NCI-H1092 treated with DMSO at 0.1 percent for 48 hours (cell line): ENCODE measurements around the gene P2RY14.
"Not testable (repeated sequence)": the region's sequence is repeated elsewhere in the genome, so short reads cannot be mapped to it uniquely, and the experiment has no call there.

Experiments
- DNase-seq: peaks from one replicate; lab custom pipeline; 2025; lab: John Stamatoyannopoulos, UW

The P2RY14 gene

GRCh38 chr3:151259664-151260063 lies 18.7 kb downstream of the P2RY14 start:
- DNase-seq: no peak

- no peak for DNase-seq
These were observed 21.6 kb downstream of the P2RY14 start for GRCh38 chr3:151256749-151257148.

GRCh38 chr3:151248772-151249337 lies 29.5 kb downstream of the P2RY14 start:
- peak; percentile 35 for DNase-seq

- DNase-seq: not testable (repeated sequence)
These were observed 36.3 kb downstream of the P2RY14 start for GRCh38 chr3:151242006-151242405.

- no peak for DNase-seq
These were observed 41.6 kb downstream of the P2RY14 start for GRCh38 chr3:151236736-151237135.

GRCh38 chr3:151236316-151236715 lies 42.0 kb downstream of the P2RY14 start:
- no peak for DNase-seq

- no peak for DNase-seq
These were observed 43.5 kb downstream of the P2RY14 start for GRCh38 chr3:151234825-151235224.

GRCh38 chr3:151232991-151233390 lies 45.4 kb downstream of the P2RY14 start:
- no peak for DNase-seq

GRCh38 chr3:151232403-151232802 lies 45.9 kb downstream of the P2RY14 start:
- not testable (repeated sequence) for DNase-seq

GRCh38 chr3:151230646-151231045 lies 47.7 kb downstream of the P2RY14 start:
- no peak for DNase-seq

- no peak for DNase-seq
These were observed 49.7 kb downstream of the P2RY14 start for GRCh38 chr3:151228666-151229040.

- peak; percentile 49 for DNase-seq
These were observed 50.3 kb downstream of the P2RY14 start for GRCh38 chr3:151227807-151228665.

- DNase-seq: no peak
These were observed 51.0 kb downstream of the P2RY14 start for GRCh38 chr3:151227266-151227806.

- DNase-seq: no peak
These were observed 51.5 kb downstream of the P2RY14 start for GRCh38 chr3:151226825-151227224.

- DNase-seq: no peak
These were observed 52.2 kb downstream of the P2RY14 start for GRCh38 chr3:151226088-151226563.

- no peak for DNase-seq
These were observed 53.0 kb downstream of the P2RY14 start for GRCh38 chr3:151225040-151225975.

GRCh38 chr3:151224268-151224866 lies 54.0 kb downstream of the P2RY14 start:
- DNase-seq: no peak

GRCh38 chr3:151219056-151219455 lies 59.3 kb downstream of the P2RY14 start:
- DNase-seq: no peak

GRCh38 chr3:151218136-151218535 lies 60.2 kb downstream of the P2RY14 start:
- no peak for DNase-seq

GRCh38 chr3:151216641-151217607 lies 61.4 kb downstream of the P2RY14 start:
- DNase-seq: no peak
